NCI-H226 (cell line): ENCODE measurements around the gene NUBP2.

ENCODE experiments used
- DNase-seq: peaks from one replicate; pipeline ENCODE4 v3.0.0-alpha.2; 2015

Gene NUBP2, protein sequence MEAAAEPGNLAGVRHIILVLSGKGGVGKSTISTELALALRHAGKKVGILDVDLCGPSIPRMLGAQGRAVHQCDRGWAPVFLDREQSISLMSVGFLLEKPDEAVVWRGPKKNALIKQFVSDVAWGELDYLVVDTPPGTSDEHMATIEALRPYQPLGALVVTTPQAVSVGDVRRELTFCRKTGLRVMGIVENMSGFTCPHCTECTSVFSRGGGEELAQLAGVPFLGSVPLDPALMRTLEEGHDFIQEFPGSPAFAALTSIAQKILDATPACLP

DNA sequence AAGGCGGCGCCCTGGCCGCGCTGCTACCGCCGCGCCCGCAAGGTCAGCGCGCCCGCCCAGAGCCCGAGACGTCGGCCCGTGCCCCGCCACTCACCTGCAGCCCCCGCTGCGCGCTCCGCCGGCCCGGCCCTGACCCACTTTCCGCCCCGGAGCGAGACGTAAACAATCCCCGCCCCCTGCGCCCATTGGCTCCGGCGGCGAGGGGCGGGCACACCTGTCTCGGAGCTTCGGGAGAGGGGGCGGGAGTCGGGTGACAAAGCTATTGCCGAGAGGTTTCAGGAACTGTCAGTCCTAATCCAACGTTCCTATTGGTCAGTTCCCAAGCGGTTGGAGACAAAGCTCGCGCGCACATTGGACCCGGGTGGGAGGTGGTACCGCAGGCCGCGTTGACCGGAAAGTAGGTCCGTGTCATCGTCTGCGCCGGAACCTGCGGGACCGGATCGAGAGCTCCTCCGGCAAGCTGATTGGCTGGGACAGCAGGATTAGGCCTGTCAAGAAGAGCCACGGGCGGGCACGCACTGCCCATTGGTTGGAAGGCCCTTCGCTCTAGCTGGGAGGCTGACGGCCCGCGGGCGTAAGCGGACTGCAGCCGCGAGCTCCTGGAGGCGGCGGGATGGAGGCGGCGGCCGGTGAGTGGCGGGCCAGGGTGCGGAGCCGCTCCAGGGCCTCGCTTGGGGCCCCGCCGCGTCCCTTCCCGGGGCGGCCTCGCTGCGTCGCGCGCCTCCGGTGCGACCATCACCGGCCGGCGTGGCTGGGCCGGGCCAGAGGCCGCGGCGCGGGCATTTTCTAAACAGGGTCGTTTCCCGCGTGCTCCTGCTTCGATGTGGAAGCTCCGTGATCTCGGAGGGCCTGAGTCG is at the start of gene NUBP2, which contains the start of gene SPSB3:
TSS of gene NUBP2 (plus strand) at position 553 of the 857 bp plus-strand sequence. CDS start at position 614, 61 bp downstream.
TSS of gene SPSB3 (minus strand) at position 164 of the 857 bp plus-strand sequence. CDS start 1,088 bp downstream, outside the sequence.
- DNase-seq, result peak; percentile 100

DNA sequence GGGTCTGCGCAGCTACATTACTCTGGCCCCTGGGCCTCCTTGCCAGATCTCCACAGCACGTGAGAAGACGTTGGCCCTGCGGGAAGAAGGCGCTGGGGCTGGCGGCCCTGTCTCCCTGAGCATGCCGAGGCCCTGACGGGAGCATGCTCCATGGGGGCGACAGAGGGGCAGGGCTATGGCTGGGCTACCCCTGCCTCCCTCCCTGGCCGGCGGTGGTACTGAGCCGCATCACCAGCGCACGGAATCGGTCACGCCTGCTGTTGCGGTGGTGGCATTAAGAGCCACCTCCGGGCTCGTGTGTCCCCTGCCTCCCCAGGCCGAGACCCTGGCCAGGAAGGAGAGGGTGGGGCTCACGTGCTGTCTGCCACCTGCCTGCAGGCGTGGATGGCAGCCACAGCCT is 48.6 kb upstream of the NUBP2 start:
- DNase-seq, result no peak

DNA sequence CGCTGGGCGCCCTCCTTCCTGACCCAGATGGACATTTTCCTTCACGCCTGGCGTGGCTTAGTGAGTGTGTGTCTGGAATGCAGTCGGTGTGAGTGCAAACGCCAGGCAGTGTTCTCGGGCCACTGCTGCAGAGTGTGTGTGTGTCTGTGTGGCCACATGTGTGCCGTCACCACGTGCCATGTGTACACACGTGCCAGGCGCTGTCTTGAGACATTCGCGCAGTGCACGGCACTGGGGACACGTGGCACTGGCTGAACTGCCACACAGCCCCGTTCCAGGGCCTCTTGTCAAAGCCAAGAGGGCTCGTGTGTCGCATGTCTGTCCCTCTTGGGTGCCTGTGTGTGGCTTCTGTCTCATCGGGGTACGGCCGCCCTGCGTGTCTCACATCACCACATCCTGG is 47.9 kb upstream of the NUBP2 start:
- DNase-seq, result no peak

DNA sequence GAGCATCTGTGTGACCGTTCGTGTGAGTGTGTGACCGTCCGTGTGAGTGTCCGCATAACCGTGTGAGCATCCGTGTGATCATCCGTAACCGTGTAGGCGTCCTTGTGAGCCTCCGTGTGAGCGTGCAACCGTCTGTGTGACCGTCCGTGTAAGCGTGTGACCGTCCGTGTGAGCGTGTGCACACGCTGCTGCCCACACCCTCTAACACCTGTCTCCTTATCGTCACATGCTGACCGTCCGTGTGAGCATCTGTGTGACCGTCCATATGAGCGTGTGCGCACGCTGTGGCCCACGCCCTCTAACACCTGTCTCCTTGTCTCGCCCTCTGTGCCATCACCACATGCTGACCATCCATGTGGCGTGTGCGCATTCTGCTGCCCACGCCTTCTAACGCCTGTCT is 42.5 kb upstream of the NUBP2 start:
- no peak for DNase-seq

DNA sequence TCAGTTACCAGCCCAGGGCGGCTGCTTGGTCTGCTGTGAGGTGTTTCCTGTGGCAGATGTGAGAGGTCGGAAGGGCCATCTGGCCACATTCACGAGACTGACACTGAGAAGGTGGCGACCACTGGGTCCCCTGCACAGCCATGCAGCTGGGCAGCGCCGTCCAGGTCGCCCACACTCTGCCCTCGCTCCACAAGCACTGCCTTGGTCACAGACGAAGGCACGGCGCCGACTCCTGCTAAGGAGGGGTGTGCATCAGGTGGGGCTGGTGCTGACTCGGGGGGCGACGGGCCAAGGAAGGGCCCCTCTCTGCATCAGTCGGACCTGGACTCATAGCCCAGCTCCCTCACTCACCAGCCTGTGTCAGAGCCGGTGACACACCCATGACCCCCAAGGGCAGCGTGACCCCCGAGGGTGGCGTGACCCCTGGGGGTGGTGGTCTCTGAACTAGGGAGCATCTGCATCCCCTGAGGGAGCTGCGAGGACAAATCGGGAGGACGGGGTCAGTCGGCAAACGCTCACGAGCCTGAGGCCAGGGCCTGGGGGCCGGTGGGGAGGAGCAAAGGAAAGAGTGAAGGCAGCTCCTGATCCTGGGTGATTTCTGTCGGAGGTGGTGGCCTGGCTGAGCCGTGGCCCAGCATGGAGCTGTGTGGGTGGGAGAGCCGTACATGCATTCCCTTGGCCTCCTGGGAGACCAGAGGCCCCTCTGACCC is 41.8 kb upstream of the NUBP2 start:
- DNase-seq, result no peak

DNA sequence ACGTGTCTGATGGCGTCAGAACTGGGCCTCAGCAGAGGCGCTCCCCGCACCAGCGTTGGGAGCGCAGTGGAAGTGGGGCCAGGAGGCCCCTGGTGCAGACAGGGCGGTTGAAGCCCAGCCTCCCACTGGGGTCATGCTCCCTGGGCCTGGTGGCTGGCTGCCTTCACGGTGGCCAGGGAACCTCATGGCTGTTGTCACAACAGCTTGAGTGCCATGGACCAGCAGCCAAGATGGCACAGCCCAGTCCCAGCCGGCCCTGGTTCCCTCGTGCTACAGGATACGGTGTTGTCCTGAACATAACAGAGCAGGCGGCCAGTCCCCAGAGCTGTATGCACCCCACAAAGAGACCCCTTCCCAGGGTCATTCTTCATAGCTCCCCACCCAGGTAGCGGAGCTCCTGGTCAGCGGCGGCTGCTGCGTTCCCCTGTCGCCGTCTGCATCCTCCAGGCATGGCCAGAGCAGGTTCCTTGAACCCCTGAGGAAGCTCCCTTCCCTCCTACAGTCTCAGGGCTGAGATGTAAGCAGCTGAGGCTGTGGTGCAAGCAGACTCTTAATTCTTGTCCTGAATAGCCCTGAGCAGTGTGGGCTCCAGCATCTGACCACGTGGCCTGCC is 41.1 kb upstream of the NUBP2 start:
- no peak for DNase-seq

DNA sequence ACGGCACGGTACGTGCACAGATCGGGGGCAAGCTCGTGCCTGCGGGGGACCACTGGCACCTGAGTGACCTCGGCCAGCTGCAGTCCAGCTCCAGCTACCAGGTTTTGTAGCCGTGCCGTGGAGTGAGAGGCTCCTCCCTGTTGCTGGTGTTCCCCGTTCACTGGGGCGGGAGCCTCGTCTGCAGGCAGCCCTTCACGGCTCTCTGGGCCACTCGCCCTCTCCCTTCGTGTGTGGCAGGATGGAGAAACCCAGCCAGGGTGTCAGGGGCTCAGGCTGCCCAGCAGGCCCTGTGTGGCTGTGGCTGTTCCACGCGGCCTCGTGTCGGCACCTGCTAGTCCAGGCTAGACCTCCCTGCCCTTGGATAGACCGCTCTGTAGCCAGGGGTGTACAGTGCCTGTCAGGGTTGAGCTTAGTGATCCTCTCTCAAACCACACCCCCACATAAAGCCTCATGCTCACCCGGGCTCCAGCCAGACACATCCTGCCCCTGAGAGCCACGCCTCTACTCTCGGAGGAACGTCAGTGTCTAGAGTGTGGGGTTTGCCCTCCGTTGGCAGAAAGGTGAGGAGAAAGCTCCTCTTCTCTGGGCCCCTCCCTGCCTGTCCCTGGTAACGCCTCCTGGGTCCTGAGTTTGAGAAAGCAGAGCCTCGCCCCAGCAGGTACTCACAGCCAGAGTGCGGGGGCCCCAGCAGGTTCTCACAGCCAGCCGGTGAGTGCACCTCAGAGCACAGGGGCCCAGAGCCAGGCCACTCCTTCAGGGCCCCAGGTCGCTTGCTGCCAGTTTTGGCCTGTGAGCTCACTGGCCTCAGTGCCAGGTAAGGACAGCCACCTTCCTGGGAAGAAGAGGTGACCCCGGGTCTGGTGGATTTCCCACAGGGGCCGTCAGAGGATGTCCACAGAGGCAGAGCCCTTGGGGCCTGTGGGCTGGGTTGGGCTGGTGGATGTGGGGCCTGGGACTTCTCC is 39.1 kb upstream of the NUBP2 start:
- peak; percentile 93 for DNase-seq

DNA sequence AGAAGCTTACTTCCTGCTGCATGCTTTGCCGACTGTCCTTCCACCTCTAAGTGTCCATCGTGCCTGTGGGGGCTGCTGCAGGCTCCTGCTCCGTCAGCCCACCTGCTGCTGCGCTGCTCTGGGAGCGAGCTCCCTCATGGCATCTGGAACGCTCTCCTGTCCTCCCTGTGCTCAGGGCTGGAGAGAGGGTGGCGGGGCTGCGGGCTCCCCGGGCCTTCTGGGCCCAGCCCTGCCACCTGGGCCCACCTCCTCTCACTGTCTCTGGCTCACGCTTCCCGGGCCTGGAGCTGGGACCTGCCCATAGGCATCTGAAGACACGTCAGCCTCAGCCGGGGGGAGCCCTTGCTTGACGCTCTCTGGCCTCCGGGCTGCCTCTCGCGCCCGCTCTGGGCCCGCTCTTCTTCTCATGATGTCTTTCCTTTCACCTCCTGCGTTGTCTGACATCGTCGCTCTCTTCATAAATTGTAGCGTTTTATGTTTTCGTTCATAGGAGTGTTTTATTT is 38.4 kb upstream of the NUBP2 start:
- no peak for DNase-seq

DNA sequence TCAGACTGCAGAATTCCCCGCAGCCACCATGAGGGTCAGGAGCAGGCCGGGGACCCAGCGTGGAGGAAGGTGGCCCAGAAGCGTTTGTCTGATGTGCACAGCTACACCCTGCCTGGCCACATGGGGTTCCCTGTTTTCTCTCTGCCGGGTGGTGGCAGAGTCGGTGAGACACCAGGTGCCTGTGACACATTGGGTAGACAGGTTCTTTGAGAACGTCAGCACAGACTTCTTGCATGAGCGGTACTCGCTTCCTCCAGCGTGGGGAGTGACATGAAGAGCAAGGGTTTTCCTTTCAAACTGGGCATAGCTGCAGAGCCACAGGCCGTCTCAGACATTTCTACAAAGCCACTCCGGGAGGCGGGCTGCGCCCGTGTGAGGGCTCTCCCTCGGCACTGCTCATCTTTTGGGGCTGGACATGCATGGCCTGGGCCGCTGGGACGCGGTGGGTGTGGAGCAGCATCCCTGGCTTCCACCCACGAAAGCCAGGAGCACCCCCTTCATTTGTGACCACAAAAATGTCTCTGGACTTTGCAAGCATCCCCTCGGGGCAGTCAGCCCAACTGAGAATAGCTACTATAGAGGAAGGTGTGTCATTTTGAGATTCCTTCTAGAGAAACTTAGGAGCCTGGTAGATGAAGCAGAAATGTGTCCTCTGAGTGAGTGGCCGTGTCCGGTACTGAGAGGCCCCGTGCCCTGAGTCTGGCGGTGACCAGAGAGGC is 37.4 kb upstream of the NUBP2 start:
- DNase-seq, result peak; percentile 93

DNA sequence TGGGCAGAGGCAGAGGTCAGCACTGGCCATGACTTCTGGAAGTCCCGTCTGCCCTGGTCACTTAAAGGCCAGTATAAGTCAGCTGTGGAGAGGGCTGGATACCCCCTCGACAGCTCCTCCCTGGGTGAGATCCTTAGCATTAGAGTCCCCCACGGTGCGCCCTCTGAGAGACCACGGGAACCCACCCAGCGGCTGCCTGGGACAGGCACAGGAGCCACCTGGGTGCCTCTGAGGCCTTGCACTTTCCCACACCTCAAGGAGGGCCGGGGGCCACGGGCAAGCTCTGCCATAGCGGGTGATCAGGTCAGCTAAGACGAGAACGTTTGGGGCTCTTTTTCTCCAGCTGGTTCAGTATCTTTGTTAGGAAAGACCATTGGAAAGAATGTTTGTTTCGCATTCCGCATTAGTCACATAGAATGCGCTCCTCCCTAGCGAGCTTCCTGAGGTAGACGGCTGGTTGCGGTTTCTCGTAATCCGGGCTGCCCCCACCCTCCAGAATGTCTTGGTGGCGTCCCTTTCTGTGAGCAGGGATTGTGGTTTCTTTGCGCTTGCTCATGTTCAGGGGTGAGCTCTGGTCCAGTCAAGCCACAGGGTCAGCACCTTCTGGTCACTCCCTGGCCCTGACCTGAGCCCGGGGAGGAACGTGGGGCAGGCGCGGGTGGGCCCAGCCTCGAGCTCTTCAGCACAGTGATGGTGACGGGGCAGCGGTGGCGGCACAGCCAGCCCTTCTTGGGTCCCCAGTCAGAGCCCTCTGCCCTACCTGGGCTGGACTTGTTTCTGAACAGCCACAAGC is 36.7 kb upstream of the NUBP2 start:
- DNase-seq, result peak; percentile 99

DNA sequence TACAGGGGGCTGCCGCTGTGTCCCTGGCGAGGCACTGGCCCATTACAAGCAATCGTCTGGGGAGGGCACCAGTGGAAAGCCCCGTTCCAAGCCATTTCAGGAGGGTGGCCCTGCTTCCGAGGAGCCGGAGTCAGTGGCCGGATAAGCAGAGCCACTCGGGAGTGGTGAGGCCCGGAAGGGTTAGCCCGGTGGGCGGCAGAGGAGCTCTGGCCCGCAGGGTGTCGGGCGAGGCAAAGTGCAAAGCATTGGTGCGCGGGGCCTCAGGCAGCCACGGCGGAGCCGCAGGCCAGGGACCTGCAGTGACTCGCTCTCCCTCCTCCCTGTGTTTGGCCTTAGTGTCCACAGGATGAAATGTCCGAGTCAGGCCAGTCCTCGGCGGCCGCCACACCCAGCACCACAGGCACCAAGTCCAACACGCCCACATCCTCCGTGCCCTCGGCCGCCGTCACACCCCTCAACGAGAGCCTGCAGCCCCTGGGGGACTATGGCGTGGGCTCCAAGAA is 36.0 kb upstream of the NUBP2 start:
- DNase-seq, result peak; percentile 18

DNA sequence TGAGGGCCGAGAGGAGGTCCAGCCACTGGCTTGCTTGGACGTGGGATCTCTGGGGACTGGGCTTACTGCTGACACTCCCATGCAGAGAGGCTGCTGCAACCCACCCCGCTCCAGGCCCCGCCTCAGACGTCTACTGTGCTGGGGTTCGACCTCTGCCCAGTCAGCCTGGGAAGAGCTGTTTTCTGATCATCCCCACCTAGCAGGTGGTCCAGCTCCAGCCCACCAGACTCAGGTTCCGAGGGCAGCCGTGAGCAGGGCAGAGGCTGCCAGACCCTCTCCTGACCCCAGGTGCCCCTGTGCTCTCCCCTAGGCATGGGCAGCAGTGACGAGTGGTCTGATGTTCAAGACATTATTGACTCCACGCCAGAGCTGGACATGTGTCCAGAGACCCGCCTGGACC is 34.8 kb upstream of the NUBP2 start:
- DNase-seq, result no peak

DNA sequence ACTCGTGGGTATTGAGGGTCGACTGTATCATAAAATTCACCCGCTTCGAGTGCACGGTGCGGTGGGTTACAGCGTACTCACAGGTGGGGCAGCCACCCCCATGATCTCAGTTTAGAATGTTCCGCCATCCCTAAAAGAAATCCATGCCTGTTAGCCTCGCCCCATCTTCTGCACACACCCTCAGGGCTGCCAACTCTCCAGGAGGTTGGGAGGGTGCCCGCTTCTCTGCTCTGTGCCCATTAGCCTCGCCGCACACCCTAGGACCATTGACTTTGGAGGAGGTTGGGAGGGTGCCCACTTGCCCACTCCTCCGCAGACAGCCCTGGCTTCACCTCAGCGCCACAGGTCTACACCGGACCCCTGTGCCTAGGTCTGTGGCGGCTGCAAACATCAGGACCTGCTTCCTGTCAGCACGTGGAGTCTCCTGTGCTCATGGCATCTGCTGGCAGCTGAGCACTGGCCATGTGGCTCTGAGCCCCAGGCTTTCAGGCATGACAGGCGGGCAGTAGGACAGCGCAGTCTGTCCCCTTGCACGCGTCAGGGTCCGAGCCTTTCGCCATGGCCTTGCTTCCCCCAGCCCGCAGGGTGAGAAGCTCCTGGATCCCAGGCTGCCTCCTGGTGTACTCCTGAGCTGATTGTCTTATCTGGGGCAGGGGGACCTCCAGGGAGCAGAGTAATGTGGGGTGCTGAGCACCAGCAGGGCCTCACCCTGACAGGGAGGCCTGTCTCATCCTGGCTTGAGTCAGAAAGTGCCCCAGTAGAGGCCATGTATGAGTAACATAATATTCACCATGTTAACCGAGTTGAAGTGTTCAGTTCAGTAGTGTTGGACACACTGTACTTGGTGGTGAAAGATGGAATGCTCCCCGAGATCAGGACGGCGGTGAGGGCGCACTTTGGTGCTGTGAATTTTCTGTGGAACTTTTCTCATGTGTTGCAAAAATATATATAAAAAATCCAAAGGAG is 33.3 kb upstream of the NUBP2 start:
- peak; percentile 25 for DNase-seq

DNA sequence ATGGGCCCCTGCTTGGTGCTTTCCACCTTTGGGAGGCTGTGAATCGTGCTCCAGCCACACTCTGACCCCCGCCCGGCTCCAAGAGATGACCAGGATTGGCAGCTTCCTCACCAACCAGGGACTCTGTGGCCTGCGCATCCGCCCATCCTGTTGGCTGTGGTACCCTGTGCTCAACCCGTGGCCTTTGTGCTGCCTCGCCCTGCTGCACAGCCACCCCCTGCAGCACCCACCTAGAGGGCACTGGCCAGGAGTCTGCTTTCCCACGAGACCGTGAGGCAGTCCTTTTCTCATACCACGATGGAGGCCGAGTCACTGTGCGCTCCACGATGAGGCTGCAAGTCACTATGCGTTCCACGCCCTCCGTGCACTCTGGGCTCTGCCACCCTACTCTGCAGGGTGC is 30.8 kb upstream of the NUBP2 start:
- no peak for DNase-seq

DNA sequence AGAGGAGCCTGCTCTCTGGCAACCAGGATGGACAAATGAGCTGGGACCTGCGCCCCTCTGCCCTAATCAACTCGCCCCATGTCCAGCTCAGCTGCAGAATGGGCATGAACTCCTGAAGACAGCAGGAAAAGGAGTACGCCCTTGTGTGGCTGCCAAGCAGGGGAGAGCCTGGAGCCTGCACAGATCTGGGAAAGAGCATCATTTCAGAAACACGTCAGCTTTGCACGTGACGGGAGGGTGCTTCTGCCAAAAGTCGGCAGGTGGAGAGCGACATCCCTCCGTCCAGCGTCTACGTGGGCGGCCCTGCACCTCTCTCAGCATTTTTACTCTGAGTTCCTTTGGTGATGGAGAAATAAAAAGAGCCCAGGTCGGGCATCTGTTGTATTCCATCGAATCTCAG is 29.9 kb upstream of the NUBP2 start:
- no peak for DNase-seq

DNA sequence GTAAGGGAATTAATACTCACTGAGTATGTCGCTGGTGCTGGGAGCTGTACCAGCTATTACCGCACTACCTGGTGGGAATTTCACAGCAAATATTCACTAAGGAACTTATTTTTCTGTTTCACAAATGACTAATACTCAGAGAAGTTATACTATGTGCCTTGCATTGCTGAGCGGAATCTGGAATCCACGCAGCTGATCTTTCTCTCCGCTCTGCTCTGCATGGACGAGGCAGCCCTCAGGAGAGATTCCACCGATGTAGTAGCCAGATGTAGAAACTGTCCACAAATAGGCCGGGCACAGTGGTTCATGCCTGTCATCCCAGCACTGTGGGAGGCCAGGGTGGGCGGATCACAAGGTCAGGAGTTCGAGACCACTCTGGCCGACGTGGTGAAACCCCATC is 28.6 kb upstream of the NUBP2 start:
- DNase-seq, result no peak

DNA sequence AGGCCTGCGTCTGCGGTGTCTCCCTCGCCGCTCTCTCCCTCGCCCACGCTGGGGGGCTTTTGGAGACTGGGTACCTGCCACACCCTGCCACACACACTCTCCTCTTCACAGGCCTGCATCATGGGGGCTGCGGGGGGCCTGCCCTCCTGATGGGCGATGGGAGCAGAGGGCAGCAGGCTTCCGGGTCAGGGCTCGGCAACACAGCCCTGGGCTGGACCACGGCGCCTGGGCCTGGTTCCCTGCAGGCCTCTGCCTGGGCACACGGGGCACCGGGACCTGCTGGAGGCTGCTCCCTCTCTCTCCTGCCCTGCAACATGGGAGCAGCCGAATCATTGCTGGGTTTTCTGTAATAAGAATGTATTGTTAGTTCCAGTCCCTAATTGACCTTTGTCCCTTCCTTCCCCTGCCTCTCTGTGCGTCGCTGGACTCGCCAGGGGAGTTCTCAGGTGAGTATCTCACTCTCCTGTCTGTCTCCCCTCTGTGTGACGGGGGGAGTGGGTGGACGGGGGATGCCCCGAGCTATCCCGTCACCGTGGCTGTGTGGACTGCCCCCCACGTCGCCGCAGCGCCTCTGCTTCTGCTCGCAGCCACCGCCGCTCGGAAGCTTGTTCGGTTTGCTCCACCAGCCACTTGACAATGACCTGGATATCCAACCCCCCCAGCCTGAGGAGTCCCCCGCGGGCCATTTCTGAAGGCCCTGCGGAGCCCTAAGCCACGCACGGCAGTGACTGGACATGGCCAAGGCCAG is 24.9 kb upstream of the NUBP2 start:
- no peak for DNase-seq

DNA sequence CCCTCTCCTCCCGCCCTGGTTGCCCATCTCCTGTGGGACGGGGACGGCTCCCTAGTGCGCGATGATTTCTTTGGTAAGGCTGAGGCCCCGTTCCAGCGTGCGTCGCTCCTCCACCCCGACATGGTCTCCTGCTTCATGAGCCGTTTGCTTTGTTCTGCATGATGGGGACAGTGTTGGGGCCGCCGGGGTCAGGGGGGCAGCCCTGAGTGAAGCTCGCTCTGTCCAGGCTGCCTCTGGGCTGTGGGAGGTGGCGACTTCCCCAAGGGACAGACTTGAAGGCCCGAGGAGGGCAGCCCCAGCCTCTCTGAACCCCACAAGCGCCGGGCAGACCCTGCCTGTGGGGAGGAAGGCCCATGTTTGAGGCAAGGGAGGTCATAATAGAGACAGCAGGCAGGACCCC is 23.8 kb upstream of the NUBP2 start:
- no peak for DNase-seq
